HCT116 (cell line): ENCODE results near the gene MYO1G. TPM values are rescaled to one million over a fixed set of nuclear protein-coding genes. Genes with fewer than 3 reads are reported as not detected.

ENCODE experiments used
- ATAC-seq: fragments of 200-7000 bp; cut with Tn5 transposase; 2 replicates; pipeline ENCODE4 v1.9.1; 2020; ENCODE audit warnings: mild to moderate bottlenecking, moderate library complexity
- BruUV-seq: library from RNA; stranded (reverse); fragments of 400-500 nt; replicated peaks from 2 replicates; lab custom pipeline; 2021; lab: Mats Ljungman, UMichigan
- CTCF ChIA-PET: fragments of 300-600 bp; sonication (Branson Sonifier 250); formaldehyde crosslinking; loops from one replicate; lab custom pipeline; 2021; ENCODE audit warnings: antibody characterized with exemption; lab: Charles Lee
- POLR2A ChIA-PET: fragments of 300-600, 350-600 bp; sonication (Branson Sonifier 250); formaldehyde crosslinking; loops from one replicate; lab custom pipeline; 2021; ENCODE audit warnings: antibody characterized with exemption; lab: Charles Lee
- RAD21 ChIA-PET, 2 experiments: fragments of 300-600 bp; sonication (Branson Sonifier 250); formaldehyde crosslinking; loops; one replicate each; lab custom pipeline; 2023; ENCODE audit warnings: low total read pairs in 2 of 2; ENCODE audit not compliant: uncharacterized antibody in 2 of 2, unreplicated experiment in 2 of 2, low non-redundant PET in 1 of 2; lab: Charles Lee
- DNase-seq: peaks from one replicate; pipeline ENCODE4 v3.0.0-alpha.2; 2010; ENCODE audit warnings: low read depth, low spot score
- H2AFZ ChIP-seq: fragments of 200-600 bp; shearing (Covaris generic), sonication (generic); 2 replicates; pipeline ENCODE4 v1.6.1; 2017; ENCODE audit warnings: low read depth, mixed run types, mixed read lengths, antibody characterized with exemption, low read length; ENCODE audit not compliant: poor library complexity, severe bottlenecking
- H3K27ac ChIP-seq: 2 replicates; pipeline ENCODE4 v1.5.1; 2012; ENCODE audit warnings: low read depth, low read length
- H3K27me3 ChIP-seq: fragments of 200-600 bp; sonication (generic); 2 replicates; pipeline ENCODE4 v1.6.1; 2016; ENCODE audit warnings: mixed run types, low read length, mixed read lengths; ENCODE audit not compliant: insufficient read depth
- H3K36me3 ChIP-seq, 2 experiments: fragments of 200-500 bp in 1 of 2; fragments of 200-600 bp in 1 of 2; sonication (Bioruptor generic) in 1 of 2; sonication (generic) in 1 of 2; 2 replicates each; pipeline versions ENCODE4 v1.5.1 to v1.6.1; 2014 to 2016; ENCODE audit warnings: low read length in 2 of 2, inconsistent platforms in 1 of 2, mixed read lengths in 1 of 2, mixed run types in 1 of 2; ENCODE audit not compliant: insufficient read depth in 2 of 2, control insufficient read depth in 1 of 2
- H3K4me1 ChIP-seq, 2 experiments: fragments of 200-600 bp in 1 of 2; sonication (generic) in 1 of 2; 2 replicates each; pipeline versions ENCODE4 v1.5.1 to v1.6.1; 2012 to 2017; ENCODE audit warnings: low read length in 2 of 2, inconsistent platforms in 1 of 2, mild to moderate bottlenecking in 1 of 2, mixed read lengths in 1 of 2, mixed run types in 1 of 2, moderate library complexity in 1 of 2; ENCODE audit not compliant: insufficient read depth in 2 of 2, control insufficient read depth in 1 of 2
- H3K4me2 ChIP-seq: fragments of 200-600 bp; sonication (generic); 2 replicates; pipeline ENCODE4 v1.6.1; 2017; ENCODE audit warnings: mixed run types, low read length, mixed read lengths
- H3K4me3 ChIP-seq, 2 experiments: fragments of 200-600 bp in 1 of 2; sonication (generic) in 1 of 2; replicated peaks in 1 of 2; 2 replicates each; pipeline ENCODE4 v1.5.1; 2011 to 2016; ENCODE audit warnings: low read length in 2 of 2, control low read depth in 1 of 2, low read depth in 1 of 2, mild to moderate bottlenecking in 1 of 2, mixed read lengths in 1 of 2, mixed run types in 1 of 2
- H3K79me2 ChIP-seq: fragments of 200-600 bp; sonication (generic); 2 replicates; pipeline ENCODE4 v1.6.1; 2017; ENCODE audit warnings: mild to moderate bottlenecking, mixed run types, low read length, moderate library complexity, mixed read lengths; ENCODE audit not compliant: insufficient read depth
- H3K9ac ChIP-seq: fragments of 200-600 bp; sonication (generic); 2 replicates; pipeline ENCODE4 v1.6.1; 2016; ENCODE audit warnings: low read length, mixed read lengths
- H3K9me2 ChIP-seq: fragments of 200-600 bp; sonication (generic), shearing (Covaris generic); 2 replicates; pipeline ENCODE4 v1.6.1; 2017; ENCODE audit warnings: mixed run types, mild to moderate bottlenecking, moderate library complexity; ENCODE audit not compliant: insufficient read depth
- H3K9me3 ChIP-seq, 2 experiments: fragments of 200-500 bp in 1 of 2; fragments of 200-600 bp in 1 of 2; sonication (Bioruptor generic) in 1 of 2; sonication (generic) in 1 of 2; 2 replicates each; pipeline ENCODE4 v1.6.1; 2014 to 2017; ENCODE audit warnings: low read length in 2 of 2, mixed read lengths in 2 of 2, inconsistent platforms in 1 of 2, low read depth in 1 of 2, mild to moderate bottlenecking in 1 of 2, mixed run types in 1 of 2, moderate library complexity in 1 of 2; ENCODE audit not compliant: control insufficient read depth in 1 of 2, insufficient read depth in 1 of 2
- H4K20me1 ChIP-seq: fragments of 200-600 bp; sonication (generic), shearing (Covaris generic); 2 replicates; pipeline ENCODE4 v1.6.1; 2017; ENCODE audit warnings: mixed run types, mild to moderate bottlenecking, moderate library complexity; ENCODE audit not compliant: insufficient read depth
- ATF3 ChIP-seq: IDR thresholded peaks from 2 replicates; pipeline ENCODE4 v1.6.1; 2012
- ELF1 ChIP-seq: IDR thresholded peaks from 2 replicates; pipeline ENCODE4 v1.6.1; 2012; ENCODE audit warnings: low read depth, borderline replicate concordance
- EZH2 ChIP-seq: fragments of 200-600 bp; sonication (generic); IDR thresholded peaks from 2 replicates; pipeline ENCODE4 v1.6.1; 2017; ENCODE audit warnings: antibody characterized with exemption, mixed run types
- EZH2phosphoT487 ChIP-seq: fragments of 200-600 bp; IDR thresholded peaks from 2 replicates; pipeline ENCODE4 v1.6.1; 2018; ENCODE audit warnings: antibody characterized with exemption, borderline replicate concordance
- FOSL1 ChIP-seq: IDR thresholded peaks from 2 replicates; pipeline ENCODE4 v1.6.1; 2012; ENCODE audit warnings: low read depth
- JUND ChIP-seq: IDR thresholded peaks from 2 replicates; pipeline ENCODE4 v1.6.1; 2012
- POLR2A ChIP-seq: IDR thresholded peaks from 2 replicates; pipeline ENCODE4 v1.7.0; 2011; ENCODE audit warnings: borderline replicate concordance; ENCODE audit not compliant: insufficient read depth, insufficient read length; ENCODE audit errors: extremely low read depth
- SP1 ChIP-seq: IDR thresholded peaks from 2 replicates; pipeline ENCODE4 v1.6.1; 2012; ENCODE audit warnings: low read depth
- SRF ChIP-seq: IDR thresholded peaks from 2 replicates; pipeline ENCODE4 v1.6.1; 2012; ENCODE audit warnings: low read depth
- ZBTB33 ChIP-seq: IDR thresholded peaks from 2 replicates; pipeline ENCODE4 v1.6.1; 2011; ENCODE audit warnings: mild to moderate bottlenecking, low read length, moderate library complexity; ENCODE audit not compliant: insufficient replicate concordance; ENCODE audit errors: extremely low read depth
- ZNF274 ChIP-seq: fragments of 200-500 bp; sonication (Bioruptor generic); IDR thresholded peaks from 2 replicates; pipeline ENCODE4 v1.6.1; 2014; ENCODE audit warnings: mild to moderate bottlenecking, low read depth, low read length, inconsistent platforms
- intact Hi-C: fragments of 100-400 bp; cut with micrococcal nuclease; formaldehyde crosslinking; loops from 2 replicates; pipeline ENCODE4 v1.10.0; 2022
- total RNA-seq: library from RNA; stranded (reverse); gene quantifications from one replicate; pipeline ENCODE4 v1.2.1, GENCODE V29; 2021; ENCODE audit not compliant: unreplicated experiment

MYO1G gene
- total RNA-seq, 1 experiment from 2014 or later, result 0.74 TPM

- no peak for ATAC-seq
- ChIA-PET POLR2A (interaction anchor here (1.5 to 1.6 kb wide), 2 partner anchors 11 to 12 kb away, joined by 4 to 8 read pairs; partner anchors contain the start of gene CCM2), CTCF (no interaction called here), RAD21 (no interaction called here)
- Histone ChIP-seq H3K4me2 (peak overlapping the region; percentile 89; the same call in 1 of the 2 replicates), H3K79me2 (peaks cover 34% of the 10 kb centered on the region), H3K9ac (no peak overlapping the region), H3K4me3 (no peak overlapping the region), H3K27me3 (no peaks in the 10 kb centered on the region), H3K9me2 (no peaks in the 10 kb centered on the region), H3K27ac (no peak overlapping the region), H3K4me1 (peaks cover 4 to 34% of the 10 kb centered on the region in 2 experiments; a peak in 3 of 4 replicates), H3K9me3 (no peaks in the 10 kb centered on the region), H4K20me1 (peaks cover 13% of the 10 kb centered on the region; the same call in 1 of the 2 replicates), H3K36me3 (peaks cover 17 to 32% of the 10 kb centered on the region in 2 experiments), H2AFZ (no peak overlapping the region)
- intact Hi-C loops, result loop anchor here (5.0 kb wide), 1 partner anchor 124 kb away; the partner anchor contains the start of gene TBRG4
- no peak for DNase-seq
- BruUV-seq, result no TSS peak
- TF ChIP-seq ZBTB33 (no peak), SP1 (no peak), EZH2 (no peak), ELF1 (no peak), EZH2phosphoT487 (no peak), ATF3 (no peak), POLR2A (no peak), ZNF274 (no peak), FOSL1 (no peak), SRF (no peak), JUND (no peak)
These were observed 9.2 kb upstream of the MYO1G start for GRCh38 chr7:44987996-44988395.
